GM23338 (cell line): ENCODE results near the gene CNIH3. TPM values are rescaled to one million over a fixed set of nuclear protein-coding genes. Genes with fewer than 3 reads are reported as not detected.
"Not testable (repeated sequence)": the region's sequence is repeated elsewhere in the genome, so short reads cannot be mapped to it uniquely, and the experiment has no call there.

Experiments used
- ATAC-seq: fragments of 200-7000 bp; cut with Tn5 transposase; 3 replicates; pipeline ENCODE4 v1.9.1; 2020
- DNase-seq: peaks from one replicate; pipeline ENCODE4 v3.0.0-alpha.2; 2015; ENCODE audit warnings: low spot score
- H2AFZ ChIP-seq: fragments of 200-600 bp; sonication (generic); 2 replicates; pipeline ENCODE4 v1.8.0; 2016; ENCODE audit warnings: antibody characterized with exemption, mild to moderate bottlenecking, moderate library complexity
- H3F3A ChIP-seq: fragments of 200-600 bp; sonication (generic); replicated peaks from 2 replicates; pipeline ENCODE4 v1.8.0; 2017; ENCODE audit warnings: antibody characterized with exemption, mixed run types, low read depth
- H3K27ac ChIP-seq: fragments of 200-600 bp; sonication (generic); 2 replicates; pipeline ENCODE4 v1.6.1; 2016; ENCODE audit warnings: low read depth
- H3K27me3 ChIP-seq: fragments of 200-600 bp; sonication (generic); 2 replicates; pipeline ENCODE4 v1.8.0; 2016; ENCODE audit warnings: mild to moderate bottlenecking, mixed run types, moderate library complexity; ENCODE audit not compliant: insufficient read depth
- H3K36me3 ChIP-seq: fragments of 200-600 bp; sonication (generic); 2 replicates; pipeline ENCODE4 v1.8.0; 2016; ENCODE audit warnings: mild to moderate bottlenecking; ENCODE audit not compliant: insufficient read depth
- H3K4me1 ChIP-seq: fragments of 200-600 bp; sonication (generic); 2 replicates; pipeline ENCODE4 v1.8.0; 2016; ENCODE audit warnings: mild to moderate bottlenecking, moderate library complexity; ENCODE audit not compliant: insufficient read depth
- H3K4me2 ChIP-seq: fragments of 200-600 bp; sonication (generic); 2 replicates; pipeline ENCODE4 v1.7.1; 2017; ENCODE audit warnings: mixed run types
- H3K4me3 ChIP-seq: fragments of 200-600 bp; sonication (generic); 2 replicates; pipeline ENCODE4 v1.6.1; 2016; ENCODE audit warnings: mixed run types
- H3K79me2 ChIP-seq: fragments of 200-600 bp; sonication (generic); replicated peaks from 2 replicates; pipeline ENCODE4 v1.8.0; 2017; ENCODE audit warnings: mild to moderate bottlenecking; ENCODE audit not compliant: insufficient read depth
- H3K9me2 ChIP-seq: fragments of 200-600 bp; sonication (generic); 2 replicates; pipeline ENCODE4 v1.8.0; 2017; ENCODE audit not compliant: insufficient read depth
- H4K20me1 ChIP-seq: fragments of 200-600 bp; sonication (generic); replicated peaks from 2 replicates; pipeline ENCODE4 v1.8.0; 2017; ENCODE audit warnings: mild to moderate bottlenecking; ENCODE audit not compliant: insufficient read depth
- H3K27ac Mint-ChIP-seq: 2 replicates; pipeline ENCODE4 v1.8.0; 2020; ENCODE audit warnings: inconsistent platforms, mild to moderate bottlenecking, moderate library complexity, mixed read lengths
- H3K27me3 Mint-ChIP-seq: 3 replicates; pipeline ENCODE4 v1.8.0; 2022; ENCODE audit warnings: low read depth, mild to moderate bottlenecking, moderate library complexity, mixed read lengths, inconsistent platforms; ENCODE audit not compliant: insufficient read depth, poor library complexity
- H3K36me3 Mint-ChIP-seq: 3 replicates; pipeline ENCODE4 v1.8.0; 2021; ENCODE audit warnings: low read depth, mild to moderate bottlenecking, inconsistent platforms, moderate library complexity, mixed read lengths
- H3K4me1 Mint-ChIP-seq: 3 replicates; pipeline ENCODE4 v1.8.0; 2020; ENCODE audit warnings: mild to moderate bottlenecking, inconsistent platforms, mixed read lengths
- H3K4me3 Mint-ChIP-seq: 3 replicates; pipeline ENCODE4 v1.8.0; 2021; ENCODE audit warnings: moderate library complexity, mild to moderate bottlenecking, inconsistent platforms, mixed read lengths
- H3K9me3 Mint-ChIP-seq: 3 replicates; pipeline ENCODE4 v1.8.0; 2020; ENCODE audit warnings: moderate library complexity, mild to moderate bottlenecking, inconsistent platforms, mixed read lengths
- EZH2phosphoT487 ChIP-seq: fragments of 200-600 bp; sonication (generic); IDR thresholded peaks from one replicate; pipeline ENCODE4 v1.8.1; 2018; ENCODE audit warnings: antibody characterized with exemption; ENCODE audit not compliant: unreplicated experiment
- NANOG ChIP-seq: IDR thresholded peaks from 2 replicates; pipeline ENCODE4 v1.6.1; 2016; ENCODE audit warnings: antibody characterized with exemption, borderline replicate concordance
- POLR2AphosphoS5 ChIP-seq: IDR thresholded peaks from 2 replicates; pipeline ENCODE4 v1.6.1; 2016; ENCODE audit warnings: antibody characterized with exemption, low read depth
- STAT1 ChIP-seq: IDR thresholded peaks from one replicate; pipeline ENCODE4 v1.6.1; 2016; ENCODE audit warnings: antibody characterized with exemption; ENCODE audit not compliant: unreplicated experiment
- ZNF114 ChIP-seq: fragments of 250-450 bp; sonication (Bioruptor Pico); IDR thresholded peaks from 2 replicates; pipeline ENCODE4 v1.5.0; 2020; ENCODE audit warnings: mild to moderate bottlenecking, moderate library complexity
- ZNF331 ChIP-seq: fragments of 250-450 bp; sonication (Bioruptor Pico); IDR thresholded peaks from 2 replicates; pipeline ENCODE4 v1.5.0; 2020; ENCODE audit warnings: low read depth, mild to moderate bottlenecking, moderate library complexity
- polyA plus RNA-seq: library from polyadenylated mRNA; unstranded; fragments of >200 nt; fragmentation: Nextera tagmentation; extraction: Ambion mirVana; gene quantifications from 2 replicates; pipeline ENCODE4 v1.2.1, GENCODE V29; 2016
- total RNA-seq: library from RNA; depleted of rRNA; stranded (reverse); fragments of >200 nt; shearing (Covaris generic); gene quantifications from 2 replicates; pipeline ENCODE4 v1.2.3, GENCODE V29; 2014
- TF ChIP-seq, protein P1 (sequence below): IDR thresholded peaks from one replicate; pipeline ENCODE4 v1.6.1; 2018; ENCODE audit warnings: antibody characterized with exemption; ENCODE audit not compliant: unreplicated experiment
- TF ChIP-seq, protein P2 (sequence below): IDR thresholded peaks from 2 replicates; pipeline ENCODE4 v1.6.1; 2016; ENCODE audit warnings: antibody characterized with exemption
- TF ChIP-seq, protein P3 (sequence below), 2 experiments: fragments of 200-600 bp in 1 of 2; sonication (generic) in 1 of 2; conservative IDR thresholded peaks; 2 replicates each; pipeline versions ENCODE4 v1.5.1 to v1.6.1; 2016 to 2017; ENCODE audit warnings: antibody characterized with exemption in 2 of 2, low read depth in 2 of 2, mild to moderate bottlenecking in 2 of 2, moderate library complexity in 1 of 2
- TF ChIP-seq, protein P4 (sequence below): fragments of 250-450 bp; sonication (Bioruptor Pico); IDR thresholded peaks from 2 replicates; pipeline ENCODE4 v1.5.0; 2020; ENCODE audit warnings: mild to moderate bottlenecking, moderate library complexity

CNIH3 gene
- total and polyA plus RNA-seq, 2 experiments from 2014 or later: 3.6 to 5.1 TPM

DNA sequence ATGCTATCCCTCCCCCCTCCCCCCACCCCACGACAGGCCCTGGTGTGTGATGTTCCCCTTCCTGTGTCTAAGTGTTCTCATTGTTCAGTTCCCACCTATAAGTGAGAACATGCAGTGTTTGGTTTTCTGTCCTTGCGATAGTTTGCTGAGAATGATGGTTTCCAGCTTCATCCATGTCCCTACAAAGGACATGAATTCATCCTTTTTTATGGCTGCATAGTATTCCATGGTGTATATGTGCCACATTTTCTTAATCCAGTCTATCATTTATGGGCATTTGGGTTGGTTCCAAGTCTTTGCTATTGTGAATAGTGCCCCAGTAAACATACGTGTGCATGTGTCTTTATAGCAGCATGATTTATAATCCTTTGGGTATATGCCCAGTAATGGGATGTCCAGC, 70.0 kb downstream of the CNIH3 start:
- not testable (repeated sequence) for DNase-seq, H3K4me1 ChIP-seq, H3K4me3 Mint-ChIP-seq, H3K27me3 Mint-ChIP-seq, H3K79me2 ChIP-seq, H4K20me1 ChIP-seq, H2AFZ ChIP-seq, H3K36me3 Mint-ChIP-seq, H3K4me2 ChIP-seq, H3K27ac ChIP-seq, H3F3A ChIP-seq, ATAC-seq, H3K27ac Mint-ChIP-seq, H3K4me3 ChIP-seq, H3K9me2 ChIP-seq, H3K27me3 ChIP-seq, H3K9me3 Mint-ChIP-seq, H3K36me3 ChIP-seq, H3K4me1 Mint-ChIP-seq

DNA sequence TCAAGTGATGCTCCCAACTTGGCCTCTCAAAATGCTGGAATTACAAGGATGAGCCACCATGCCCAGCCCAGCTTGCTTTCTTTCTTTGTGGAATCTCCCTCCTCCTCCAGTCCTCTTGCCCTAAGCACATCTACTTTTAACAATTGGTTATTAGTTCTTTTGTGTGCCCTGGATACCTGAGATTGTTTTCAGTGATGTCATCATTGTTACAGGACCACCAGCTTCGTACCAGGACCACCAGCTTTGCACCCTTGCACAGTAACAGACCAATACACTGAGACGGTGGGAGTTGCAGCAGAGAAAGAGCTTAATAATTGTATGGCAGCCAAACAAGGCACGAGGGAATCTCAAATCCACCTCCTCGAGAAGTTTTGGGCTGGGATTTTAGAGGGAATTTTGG, 71.3 kb downstream of the CNIH3 start:
- no peak overlapping the region for H2AFZ ChIP-seq
- H3K4me3 ChIP-seq: no peak overlapping the region
- H3K36me3 ChIP-seq: no peaks in the 10 kb centered on the region
- H3K27ac ChIP-seq: no peak overlapping the region
- no peaks in the 10 kb centered on the region for H4K20me1 ChIP-seq
- H3K79me2 ChIP-seq: no peaks in the 10 kb centered on the region
- H3K4me2 ChIP-seq: no peak overlapping the region
- Mint-ChIP-seq H3K36me3 (peaks cover 3% of the 10 kb centered on the region; the same call in 1 of the 3 replicates), H3K27ac (no peak overlapping the region), H3K4me3 (no peak overlapping the region), H3K4me1 (peaks cover 4% of the 10 kb centered on the region; the same call in 2 of the 3 replicates), H3K9me3 (no peaks in the 10 kb centered on the region), H3K27me3 (no peaks in the 10 kb centered on the region)
- no peaks in the 10 kb centered on the region for H3K27me3 ChIP-seq
- ATAC-seq (no peak), DNase-seq (no peak)
- no peaks in the 10 kb centered on the region for H3K4me1 ChIP-seq
- H3K9me2 ChIP-seq: no peaks in the 10 kb centered on the region
- H3F3A ChIP-seq: no peaks in the 10 kb centered on the region
- no peak for TF ChIP-seq NANOG
- no peak for TF ChIP-seq ZNF114 (CRISPR knock-in tag)
- TF ChIP-seq, protein P1, sequence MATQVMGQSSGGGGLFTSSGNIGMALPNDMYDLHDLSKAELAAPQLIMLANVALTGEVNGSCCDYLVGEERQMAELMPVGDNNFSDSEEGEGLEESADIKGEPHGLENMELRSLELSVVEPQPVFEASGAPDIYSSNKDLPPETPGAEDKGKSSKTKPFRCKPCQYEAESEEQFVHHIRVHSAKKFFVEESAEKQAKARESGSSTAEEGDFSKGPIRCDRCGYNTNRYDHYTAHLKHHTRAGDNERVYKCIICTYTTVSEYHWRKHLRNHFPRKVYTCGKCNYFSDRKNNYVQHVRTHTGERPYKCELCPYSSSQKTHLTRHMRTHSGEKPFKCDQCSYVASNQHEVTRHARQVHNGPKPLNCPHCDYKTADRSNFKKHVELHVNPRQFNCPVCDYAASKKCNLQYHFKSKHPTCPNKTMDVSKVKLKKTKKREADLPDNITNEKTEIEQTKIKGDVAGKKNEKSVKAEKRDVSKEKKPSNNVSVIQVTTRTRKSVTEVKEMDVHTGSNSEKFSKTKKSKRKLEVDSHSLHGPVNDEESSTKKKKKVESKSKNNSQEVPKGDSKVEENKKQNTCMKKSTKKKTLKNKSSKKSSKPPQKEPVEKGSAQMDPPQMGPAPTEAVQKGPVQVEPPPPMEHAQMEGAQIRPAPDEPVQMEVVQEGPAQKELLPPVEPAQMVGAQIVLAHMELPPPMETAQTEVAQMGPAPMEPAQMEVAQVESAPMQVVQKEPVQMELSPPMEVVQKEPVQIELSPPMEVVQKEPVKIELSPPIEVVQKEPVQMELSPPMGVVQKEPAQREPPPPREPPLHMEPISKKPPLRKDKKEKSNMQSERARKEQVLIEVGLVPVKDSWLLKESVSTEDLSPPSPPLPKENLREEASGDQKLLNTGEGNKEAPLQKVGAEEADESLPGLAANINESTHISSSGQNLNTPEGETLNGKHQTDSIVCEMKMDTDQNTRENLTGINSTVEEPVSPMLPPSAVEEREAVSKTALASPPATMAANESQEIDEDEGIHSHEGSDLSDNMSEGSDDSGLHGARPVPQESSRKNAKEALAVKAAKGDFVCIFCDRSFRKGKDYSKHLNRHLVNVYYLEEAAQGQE: no peak
- TF ChIP-seq, protein P2, sequence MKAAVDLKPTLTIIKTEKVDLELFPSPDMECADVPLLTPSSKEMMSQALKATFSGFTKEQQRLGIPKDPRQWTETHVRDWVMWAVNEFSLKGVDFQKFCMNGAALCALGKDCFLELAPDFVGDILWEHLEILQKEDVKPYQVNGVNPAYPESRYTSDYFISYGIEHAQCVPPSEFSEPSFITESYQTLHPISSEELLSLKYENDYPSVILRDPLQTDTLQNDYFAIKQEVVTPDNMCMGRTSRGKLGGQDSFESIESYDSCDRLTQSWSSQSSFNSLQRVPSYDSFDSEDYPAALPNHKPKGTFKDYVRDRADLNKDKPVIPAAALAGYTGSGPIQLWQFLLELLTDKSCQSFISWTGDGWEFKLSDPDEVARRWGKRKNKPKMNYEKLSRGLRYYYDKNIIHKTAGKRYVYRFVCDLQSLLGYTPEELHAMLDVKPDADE: no peak
- TF ChIP-seq, protein P3, sequence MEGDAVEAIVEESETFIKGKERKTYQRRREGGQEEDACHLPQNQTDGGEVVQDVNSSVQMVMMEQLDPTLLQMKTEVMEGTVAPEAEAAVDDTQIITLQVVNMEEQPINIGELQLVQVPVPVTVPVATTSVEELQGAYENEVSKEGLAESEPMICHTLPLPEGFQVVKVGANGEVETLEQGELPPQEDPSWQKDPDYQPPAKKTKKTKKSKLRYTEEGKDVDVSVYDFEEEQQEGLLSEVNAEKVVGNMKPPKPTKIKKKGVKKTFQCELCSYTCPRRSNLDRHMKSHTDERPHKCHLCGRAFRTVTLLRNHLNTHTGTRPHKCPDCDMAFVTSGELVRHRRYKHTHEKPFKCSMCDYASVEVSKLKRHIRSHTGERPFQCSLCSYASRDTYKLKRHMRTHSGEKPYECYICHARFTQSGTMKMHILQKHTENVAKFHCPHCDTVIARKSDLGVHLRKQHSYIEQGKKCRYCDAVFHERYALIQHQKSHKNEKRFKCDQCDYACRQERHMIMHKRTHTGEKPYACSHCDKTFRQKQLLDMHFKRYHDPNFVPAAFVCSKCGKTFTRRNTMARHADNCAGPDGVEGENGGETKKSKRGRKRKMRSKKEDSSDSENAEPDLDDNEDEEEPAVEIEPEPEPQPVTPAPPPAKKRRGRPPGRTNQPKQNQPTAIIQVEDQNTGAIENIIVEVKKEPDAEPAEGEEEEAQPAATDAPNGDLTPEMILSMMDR (conservative IDR thresholded peaks at IDR 0.05; ENCODE audit: low read depth in 2 of 2): no peak
- no peak for TF ChIP-seq ZNF331 (CRISPR knock-in tag)
- no peak for TF ChIP-seq EZH2phosphoT487
- TF ChIP-seq POLR2AphosphoS5: no peak
- TF ChIP-seq STAT1: no peak
- TF ChIP-seq, protein P4, sequence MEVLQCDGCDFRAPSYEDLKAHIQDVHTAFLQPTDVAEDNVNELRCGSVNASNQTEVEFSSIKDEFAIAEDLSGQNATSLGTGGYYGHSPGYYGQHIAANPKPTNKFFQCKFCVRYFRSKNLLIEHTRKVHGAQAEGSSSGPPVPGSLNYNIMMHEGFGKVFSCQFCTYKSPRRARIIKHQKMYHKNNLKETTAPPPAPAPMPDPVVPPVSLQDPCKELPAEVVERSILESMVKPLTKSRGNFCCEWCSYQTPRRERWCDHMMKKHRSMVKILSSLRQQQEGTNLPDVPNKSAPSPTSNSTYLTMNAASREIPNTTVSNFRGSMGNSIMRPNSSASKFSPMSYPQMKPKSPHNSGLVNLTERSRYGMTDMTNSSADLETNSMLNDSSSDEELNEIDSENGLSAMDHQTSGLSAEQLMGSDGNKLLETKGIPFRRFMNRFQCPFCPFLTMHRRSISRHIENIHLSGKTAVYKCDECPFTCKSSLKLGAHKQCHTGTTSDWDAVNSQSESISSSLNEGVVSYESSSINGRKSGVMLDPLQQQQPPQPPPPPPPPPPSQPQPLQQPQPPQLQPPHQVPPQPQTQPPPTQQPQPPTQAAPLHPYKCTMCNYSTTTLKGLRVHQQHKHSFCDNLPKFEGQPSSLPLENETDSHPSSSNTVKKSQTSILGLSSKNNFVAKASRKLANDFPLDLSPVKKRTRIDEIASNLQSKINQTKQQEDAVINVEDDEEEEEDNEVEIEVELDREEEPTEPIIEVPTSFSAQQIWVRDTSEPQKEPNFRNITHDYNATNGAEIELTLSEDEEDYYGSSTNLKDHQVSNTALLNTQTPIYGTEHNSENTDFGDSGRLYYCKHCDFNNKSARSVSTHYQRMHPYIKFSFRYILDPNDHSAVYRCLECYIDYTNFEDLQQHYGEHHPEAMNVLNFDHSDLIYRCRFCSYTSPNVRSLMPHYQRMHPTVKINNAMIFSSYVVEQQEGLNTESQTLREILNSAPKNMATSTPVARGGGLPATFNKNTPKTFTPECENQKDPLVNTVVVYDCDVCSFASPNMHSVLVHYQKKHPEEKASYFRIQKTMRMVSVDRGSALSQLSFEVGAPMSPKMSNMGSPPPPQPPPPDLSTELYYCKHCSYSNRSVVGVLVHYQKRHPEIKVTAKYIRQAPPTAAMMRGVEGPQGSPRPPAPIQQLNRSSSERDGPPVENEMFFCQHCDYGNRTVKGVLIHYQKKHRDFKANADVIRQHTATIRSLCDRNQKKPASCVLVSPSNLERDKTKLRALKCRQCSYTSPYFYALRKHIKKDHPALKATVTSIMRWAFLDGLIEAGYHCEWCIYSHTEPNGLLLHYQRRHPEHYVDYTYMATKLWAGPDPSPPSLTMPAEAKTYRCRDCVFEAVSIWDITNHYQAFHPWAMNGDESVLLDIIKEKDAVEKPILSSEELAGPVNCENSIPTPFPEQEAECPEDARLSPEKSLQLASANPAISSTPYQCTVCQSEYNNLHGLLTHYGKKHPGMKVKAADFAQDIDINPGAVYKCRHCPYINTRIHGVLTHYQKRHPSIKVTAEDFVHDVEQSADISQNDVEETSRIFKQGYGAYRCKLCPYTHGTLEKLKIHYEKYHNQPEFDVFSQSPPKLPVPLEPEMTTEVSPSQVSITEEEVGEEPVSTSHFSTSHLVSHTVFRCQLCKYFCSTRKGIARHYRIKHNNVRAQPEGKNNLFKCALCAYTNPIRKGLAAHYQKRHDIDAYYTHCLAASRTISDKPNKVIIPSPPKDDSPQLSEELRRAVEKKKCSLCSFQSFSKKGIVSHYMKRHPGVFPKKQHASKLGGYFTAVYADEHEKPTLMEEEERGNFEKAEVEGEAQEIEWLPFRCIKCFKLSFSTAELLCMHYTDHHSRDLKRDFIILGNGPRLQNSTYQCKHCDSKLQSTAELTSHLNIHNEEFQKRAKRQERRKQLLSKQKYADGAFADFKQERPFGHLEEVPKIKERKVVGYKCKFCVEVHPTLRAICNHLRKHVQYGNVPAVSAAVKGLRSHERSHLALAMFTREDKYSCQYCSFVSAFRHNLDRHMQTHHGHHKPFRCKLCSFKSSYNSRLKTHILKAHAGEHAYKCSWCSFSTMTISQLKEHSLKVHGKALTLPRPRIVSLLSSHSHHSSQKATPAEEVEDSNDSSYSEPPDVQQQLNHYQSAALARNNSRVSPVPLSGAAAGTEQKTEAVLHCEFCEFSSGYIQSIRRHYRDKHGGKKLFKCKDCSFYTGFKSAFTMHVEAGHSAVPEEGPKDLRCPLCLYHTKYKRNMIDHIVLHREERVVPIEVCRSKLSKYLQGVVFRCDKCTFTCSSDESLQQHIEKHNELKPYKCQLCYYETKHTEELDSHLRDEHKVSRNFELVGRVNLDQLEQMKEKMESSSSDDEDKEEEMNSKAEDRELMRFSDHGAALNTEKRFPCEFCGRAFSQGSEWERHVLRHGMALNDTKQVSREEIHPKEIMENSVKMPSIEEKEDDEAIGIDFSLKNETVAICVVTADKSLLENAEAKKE (CRISPR knock-in tag): no peak
